Panc1 (cell line): ENCODE data around the gene PRRC1.

Experiments used
- CTCF ChIP-seq: fragments of 450-650 bp; IDR thresholded peaks from 2 replicates; pipeline ENCODE4 v1.5.1; 2017; ENCODE audit warnings: mild to moderate bottlenecking
- POLR2AphosphoS5 ChIP-seq: IDR thresholded peaks from 2 replicates; pipeline ENCODE4 v1.6.1; 2012; ENCODE audit warnings: mild to moderate bottlenecking, low read depth, low read length, moderate library complexity
- REST ChIP-seq, 2 experiments: IDR thresholded peaks; 2 replicates each; pipeline ENCODE4 v1.6.1; 2011 to 2012; ENCODE audit warnings: low read depth in 2 of 2, control low read depth in 1 of 2, low read length in 1 of 2, mild to moderate bottlenecking in 1 of 2, moderate library complexity in 1 of 2; ENCODE audit not compliant: insufficient read depth in 1 of 2
- SIN3A ChIP-seq: IDR thresholded peaks from 2 replicates; pipeline ENCODE4 v1.6.1; 2012; ENCODE audit warnings: low read depth, mild to moderate bottlenecking, low read length, moderate library complexity, borderline replicate concordance; ENCODE audit not compliant: insufficient read depth

- TF ChIP-seq CTCF (no peak), POLR2AphosphoS5 (no peak), SIN3A (no peak), REST (IDR thresholded peaks at IDR 0.05; ENCODE audit: insufficient read depth in 1 of 2, low read depth in 2 of 2, low read length in 1 of 2) (no peak)
Observed at GRCh38 chr5:127550652-127551409, 33.4 kb downstream of the PRRC1 start.
